Brain microvascular endothelial cell (primary cell): ENCODE measurements around the gene SSBP3.
"Not testable (repeated sequence)": the region's sequence is repeated elsewhere in the genome, so short reads cannot be mapped to it uniquely, and the experiment has no call there.

ENCODE experiments used
- DNase-seq: peaks from one replicate; pipeline ENCODE4 v3.0.0-alpha.2; 2020
- H3K27ac ChIP-seq: fragments of 250-450 bp; sonication (Bioruptor Pico); 2 replicates; pipeline ENCODE4 v1.5.1; 2020; ENCODE audit warnings: mild to moderate bottlenecking, moderate library complexity
- H3K27me3 ChIP-seq: fragments of 250-450 bp; sonication (Bioruptor Pico); replicated peaks from 2 replicates; pipeline ENCODE4 v1.5.1; 2020; ENCODE audit warnings: mild to moderate bottlenecking
- H3K36me3 ChIP-seq: fragments of 250-450 bp; sonication (Bioruptor Pico); replicated peaks from 2 replicates; pipeline ENCODE4 v1.5.1; 2020; ENCODE audit warnings: mild to moderate bottlenecking
- H3K4me3 ChIP-seq: 2 replicates; pipeline ENCODE4 v1.5.1; 2011; ENCODE audit warnings: low read depth, mild to moderate bottlenecking, control low read depth, low read length, moderate library complexity
- CTCF ChIP-seq: IDR thresholded peaks from 2 replicates; pipeline ENCODE4 v1.5.1; 2011; ENCODE audit warnings: low read depth, mild to moderate bottlenecking, moderate library complexity, low read length, control low read depth, inconsistent platforms; ENCODE audit errors: missing control alignments
- in situ Hi-C: cut with HindIII; loops from 2 replicates; pipeline ENCODE4 v1.10.0; 2017; ENCODE audit warnings: low sequenced_read_pairs, low pct_ligation_motif_present

SSBP3 gene

DNA sequence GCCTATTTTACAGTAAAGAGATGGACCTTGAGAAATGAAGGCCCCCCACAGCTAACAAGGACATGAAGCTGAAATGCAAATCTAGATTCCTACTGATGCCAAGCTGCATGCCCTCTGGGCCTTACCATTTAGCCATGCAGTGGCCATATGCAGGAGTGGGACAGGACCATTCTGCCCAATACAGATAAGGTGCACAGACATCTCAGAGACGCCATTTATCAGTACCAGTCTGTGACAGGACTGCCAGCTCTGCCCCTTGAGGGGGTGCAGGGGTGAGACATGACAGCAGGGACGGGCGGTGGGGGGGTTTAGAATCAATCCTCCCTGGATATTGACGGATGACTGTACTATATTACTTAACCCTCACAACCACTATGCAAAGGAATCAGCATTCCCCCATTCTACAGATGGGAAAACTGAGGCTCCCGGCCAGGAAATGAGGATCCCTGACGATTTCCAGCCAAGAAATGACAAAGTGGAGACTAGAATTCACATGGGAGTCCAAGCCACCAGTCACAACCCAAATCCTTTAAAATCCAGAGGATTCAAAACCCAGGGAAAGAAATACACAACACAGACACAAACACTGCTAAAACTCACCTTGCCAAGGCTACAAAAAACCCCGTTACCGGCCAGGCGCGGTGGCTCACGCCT is 10.8 kb downstream of the SSBP3 start:
- H3K27me3 ChIP-seq: no peaks in the 10 kb centered on the region
- peaks cover 42% of the 10 kb centered on the region for H3K36me3 ChIP-seq
- TF ChIP-seq CTCF: no peak
- in situ Hi-C loops: no loop called here
- no peak overlapping the region for H3K4me3 ChIP-seq
- no peak for DNase-seq
- no peak overlapping the region for H3K27ac ChIP-seq

GRCh38 chr1:54394104-54394503 is 12.1 kb downstream of the SSBP3 start:
- Histone ChIP-seq H3K27ac (no peak overlapping the region), H3K4me3 (no peak overlapping the region), H3K27me3 (no peaks in the 10 kb centered on the region), H3K36me3 (peaks cover 32% of the 10 kb centered on the region)
- DNase-seq: no peak
- in situ Hi-C loops: no loop called here
- no peak for TF ChIP-seq CTCF

GRCh38 chr1:54392401-54392800 is 13.8 kb downstream of the SSBP3 start:
- peaks cover 15% of the 10 kb centered on the region for H3K36me3 ChIP-seq
- DNase-seq: no peak
- in situ Hi-C loops: no loop called here
- no peaks in the 10 kb centered on the region for H3K27me3 ChIP-seq
- H3K4me3 ChIP-seq: no peak overlapping the region
- no peak overlapping the region for H3K27ac ChIP-seq
- TF ChIP-seq CTCF: no peak

GRCh38 chr1:54391450-54392209 is 14.6 kb downstream of the SSBP3 start:
- in situ Hi-C loops: no loop called here
- H3K27me3 ChIP-seq: no peaks in the 10 kb centered on the region
- peaks cover 14% of the 10 kb centered on the region for H3K36me3 ChIP-seq
- H3K27ac ChIP-seq: no peak overlapping the region
- H3K4me3 ChIP-seq: no peak overlapping the region
- no peak for TF ChIP-seq CTCF
- no peak for DNase-seq

GRCh38 chr1:54390655-54391054 is 15.5 kb downstream of the SSBP3 start:
- Histone ChIP-seq H3K27me3 (no peaks in the 10 kb centered on the region), H3K27ac (no peak overlapping the region), H3K36me3 (peaks cover 14% of the 10 kb centered on the region), H3K4me3 (no peak overlapping the region)
- TF ChIP-seq CTCF: no peak
- in situ Hi-C loops: no loop called here
- DNase-seq: no peak

DNA sequence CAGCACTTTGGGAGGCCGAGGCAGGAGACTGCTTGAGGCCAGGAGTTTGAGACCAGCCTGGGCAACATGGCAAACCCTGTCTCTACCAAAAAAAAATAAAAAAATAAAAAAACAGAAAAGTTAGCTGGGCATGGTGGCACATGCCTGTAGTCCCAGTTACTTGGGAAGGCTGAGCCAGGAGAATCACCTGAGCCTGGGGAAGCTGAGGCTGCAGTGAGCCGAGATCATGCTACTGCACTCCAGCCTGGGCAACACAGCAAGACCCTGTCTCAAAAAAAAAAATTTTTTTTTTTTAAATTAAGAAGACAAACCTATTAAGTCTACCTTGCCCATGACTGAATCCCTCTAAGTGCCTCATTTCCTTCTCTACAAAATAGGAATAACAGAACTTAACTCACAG is 16.6 kb downstream of the SSBP3 start:
- H3K27ac ChIP-seq, H3K4me3 ChIP-seq, H3K27me3 ChIP-seq, DNase-seq, in situ Hi-C loops: not testable (repeated sequence)
- H3K36me3 ChIP-seq: peaks cover 14% of the 10 kb centered on the region
